Osteocyte (in vitro differentiated cells): Measurements from ENCODE around the gene CRIP1. TPM values are rescaled to one million over a fixed set of nuclear protein-coding genes. Genes with fewer than 3 reads are reported as not detected.

Source experiments
- DNase-seq: peaks from one replicate; pipeline ENCODE4 v3.0.0; 2021; ENCODE audit warnings: mixed read lengths; ENCODE audit not compliant: unreplicated experiment; ENCODE audit errors: extremely low spot score
- H3K27ac Mint-ChIP-seq: one replicate; pipeline ENCODE4 v1.8.0; 2021; ENCODE audit warnings: mild to moderate bottlenecking, mixed read lengths; ENCODE audit not compliant: unreplicated experiment
- H3K27me3 Mint-ChIP-seq: one replicate; pipeline ENCODE4 v1.8.0; 2021; ENCODE audit warnings: mixed read lengths; ENCODE audit not compliant: unreplicated experiment
- H3K36me3 Mint-ChIP-seq: one replicate; pipeline ENCODE4 v1.8.0; 2021; ENCODE audit warnings: mixed read lengths; ENCODE audit not compliant: unreplicated experiment
- H3K4me1 Mint-ChIP-seq: one replicate; pipeline ENCODE4 v1.8.0; 2021; ENCODE audit warnings: mixed read lengths; ENCODE audit not compliant: unreplicated experiment
- H3K4me3 Mint-ChIP-seq: one replicate; pipeline ENCODE4 v1.8.0; 2021; ENCODE audit warnings: mild to moderate bottlenecking, moderate library complexity, mixed read lengths; ENCODE audit not compliant: unreplicated experiment
- H3K9me3 Mint-ChIP-seq: one replicate; pipeline ENCODE4 v1.8.0; 2021; ENCODE audit warnings: mixed read lengths; ENCODE audit not compliant: unreplicated experiment
- CTCF ChIP-seq: fragments of 200-600 bp; sonication (generic); IDR thresholded peaks from 2 replicates; pipeline ENCODE4 v1.5.0; 2021; ENCODE audit warnings: antibody characterized with exemption, mild to moderate bottlenecking, moderate library complexity
- total RNA-seq: library from RNA; stranded (reverse); gene quantifications from 2 replicates; pipeline ENCODE4 v1.2.1, GENCODE V29; 2021

Gene CRIP1
- total RNA-seq, 1 donor from 2014 or later = 31.0 TPM

GRCh38 chr14:105473033-105473676 is 13.5 kb upstream of the CRIP1 start:
- Mint-ChIP-seq H3K4me1 (peaks cover 44% of the 10 kb centered on the region), H3K9me3 (no peaks in the 10 kb centered on the region), H3K36me3 (no peaks in the 10 kb centered on the region), H3K27ac (peak overlapping the region; percentile 88), H3K27me3 (no peaks in the 10 kb centered on the region), H3K4me3 (peak overlapping the region; percentile 26)
- TF ChIP-seq CTCF = no peak
- no peak for DNase-seq

GRCh38 chr14:105473677-105474482 is 12.8 kb upstream of the CRIP1 start:
- DNase-seq = peak; percentile 98
- no peak for TF ChIP-seq CTCF
- Mint-ChIP-seq H3K4me1 (peaks cover 44% of the 10 kb centered on the region), H3K36me3 (no peaks in the 10 kb centered on the region), H3K27ac (peak overlapping the region; percentile 88), H3K27me3 (no peaks in the 10 kb centered on the region), H3K9me3 (no peaks in the 10 kb centered on the region), H3K4me3 (peak overlapping the region; percentile 59)

- no peaks in the 10 kb centered on the region for H3K27me3 Mint-ChIP-seq
- H3K9me3 Mint-ChIP-seq = no peaks in the 10 kb centered on the region
- H3K27ac Mint-ChIP-seq = peak within 1 kb of the TSS; percentile 89
- no peak for TF ChIP-seq CTCF
- H3K4me1 Mint-ChIP-seq = peaks cover 47% of the 10 kb centered on the region
- H3K36me3 Mint-ChIP-seq = peaks cover under 1% of the 10 kb centered on the region
- peak within 1 kb of the TSS; percentile 77 for H3K4me3 Mint-ChIP-seq
- no peak for DNase-seq
These were observed 12.0 kb upstream of the CRIP1 start, which contains the start of gene CRIP2 for GRCh38 chr14:105474483-105475268. TSS of gene CRIP2 (plus strand) at chr14:105474821. CDS start at chr14:105474863, 42 bp downstream.

DNA sequence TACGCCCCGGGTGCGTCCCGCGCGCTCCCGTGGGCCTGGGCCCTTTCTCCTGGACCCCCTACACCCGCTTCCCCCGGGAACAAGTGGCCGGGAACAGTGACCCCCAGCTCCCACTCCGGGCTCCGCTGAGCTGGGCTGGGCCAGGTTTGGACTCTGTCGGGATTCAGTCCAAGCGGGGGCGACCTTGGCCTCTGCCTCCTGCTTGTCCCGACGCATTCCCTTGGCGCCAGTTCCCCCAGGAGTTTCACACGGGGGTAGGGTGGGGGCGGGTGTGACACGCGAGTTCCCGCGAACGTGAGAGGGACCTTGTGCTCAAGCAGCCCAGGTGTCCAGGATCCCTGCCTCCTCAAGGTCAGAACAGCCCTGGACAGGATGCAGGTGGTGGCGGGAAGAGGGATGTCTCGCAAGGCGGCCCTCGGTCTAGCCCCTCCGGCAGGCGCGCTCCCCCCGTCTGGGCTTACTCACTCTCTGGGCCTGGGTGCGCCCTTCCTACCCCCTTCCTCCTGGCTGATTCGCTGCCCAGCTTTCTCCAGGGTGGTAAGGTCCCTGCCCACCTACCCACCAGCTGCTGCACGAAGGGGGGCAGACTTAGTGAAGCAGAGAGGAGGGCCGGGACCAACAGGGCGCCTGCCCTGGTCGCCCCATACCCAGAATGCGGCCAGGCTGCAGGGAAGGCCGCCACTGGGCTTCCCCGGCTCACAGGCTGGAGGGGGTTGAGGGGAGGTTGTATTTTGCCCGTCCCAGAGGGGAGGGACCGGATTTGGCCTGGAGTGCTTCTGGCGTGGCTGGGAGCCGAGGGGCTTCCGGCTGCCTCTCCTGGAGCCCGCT is 11.2 kb upstream of the CRIP1 start:
- peaks cover 52% of the 10 kb centered on the region for H3K4me1 Mint-ChIP-seq
- no peak for DNase-seq
- no peaks in the 10 kb centered on the region for H3K27me3 Mint-ChIP-seq
- peak overlapping the region; percentile 89 for H3K27ac Mint-ChIP-seq
- TF ChIP-seq CTCF = no peak
- H3K9me3 Mint-ChIP-seq = no peaks in the 10 kb centered on the region
- peak overlapping the region; percentile 77 for H3K4me3 Mint-ChIP-seq
- H3K36me3 Mint-ChIP-seq = peaks cover 2% of the 10 kb centered on the region
